Measurements from ENCODE around the gene POLH. TPM values are rescaled to one million over a fixed set of nuclear protein-coding genes. Genes with fewer than 3 reads are reported as not detected.
A peak's percentile ranks its signal among the peaks of the same experiment; 100 is the strongest.

POLH gene
- total RNA-seq, 4 donors from 2014 or later = 7.1 to 12.6 (median 10.2) TPM

GRCh38 chr6:43614396-43614730 lies 38.4 kb downstream of the POLH start:
- no peaks in the 10 kb centered on the region for H3K4me1 ChIP-seq
- peaks cover 0 to 32% (median 0%) of the 10 kb centered on the region in 3 donors for H3K36me3 ChIP-seq
- no peaks in the 10 kb centered on the region for H3K27me3 ChIP-seq
- H3K9me3 ChIP-seq = no peaks in the 10 kb centered on the region
- TF ChIP-seq POLR2A (IDR thresholded peaks at IDR 0.05) = no peak
- TF ChIP-seq, protein P1, sequence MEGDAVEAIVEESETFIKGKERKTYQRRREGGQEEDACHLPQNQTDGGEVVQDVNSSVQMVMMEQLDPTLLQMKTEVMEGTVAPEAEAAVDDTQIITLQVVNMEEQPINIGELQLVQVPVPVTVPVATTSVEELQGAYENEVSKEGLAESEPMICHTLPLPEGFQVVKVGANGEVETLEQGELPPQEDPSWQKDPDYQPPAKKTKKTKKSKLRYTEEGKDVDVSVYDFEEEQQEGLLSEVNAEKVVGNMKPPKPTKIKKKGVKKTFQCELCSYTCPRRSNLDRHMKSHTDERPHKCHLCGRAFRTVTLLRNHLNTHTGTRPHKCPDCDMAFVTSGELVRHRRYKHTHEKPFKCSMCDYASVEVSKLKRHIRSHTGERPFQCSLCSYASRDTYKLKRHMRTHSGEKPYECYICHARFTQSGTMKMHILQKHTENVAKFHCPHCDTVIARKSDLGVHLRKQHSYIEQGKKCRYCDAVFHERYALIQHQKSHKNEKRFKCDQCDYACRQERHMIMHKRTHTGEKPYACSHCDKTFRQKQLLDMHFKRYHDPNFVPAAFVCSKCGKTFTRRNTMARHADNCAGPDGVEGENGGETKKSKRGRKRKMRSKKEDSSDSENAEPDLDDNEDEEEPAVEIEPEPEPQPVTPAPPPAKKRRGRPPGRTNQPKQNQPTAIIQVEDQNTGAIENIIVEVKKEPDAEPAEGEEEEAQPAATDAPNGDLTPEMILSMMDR (IDR thresholded peaks at IDR 0.05) = no peak
- no peak for DNase-seq
- H3K4me3 ChIP-seq = no peak overlapping the region
- H3K27ac ChIP-seq = no peak overlapping the region

GRCh38 chr6:43616725-43617472 lies 40.9 kb downstream of the POLH start:
- peaks cover 0 to 45% (median 0%) of the 10 kb centered on the region in 3 donors for H3K36me3 ChIP-seq
- H3K4me3 ChIP-seq = no peak overlapping the region
- no peak for DNase-seq
- no peaks in the 10 kb centered on the region for H3K9me3 ChIP-seq
- no peak overlapping the region for H3K27ac ChIP-seq
- no peak for TF ChIP-seq POLR2A (IDR thresholded peaks at IDR 0.05)
- TF ChIP-seq, protein P1 (IDR thresholded peaks at IDR 0.05) = no peak
- no peaks in the 10 kb centered on the region for H3K27me3 ChIP-seq
- no peaks in the 10 kb centered on the region for H3K4me1 ChIP-seq

DNA sequence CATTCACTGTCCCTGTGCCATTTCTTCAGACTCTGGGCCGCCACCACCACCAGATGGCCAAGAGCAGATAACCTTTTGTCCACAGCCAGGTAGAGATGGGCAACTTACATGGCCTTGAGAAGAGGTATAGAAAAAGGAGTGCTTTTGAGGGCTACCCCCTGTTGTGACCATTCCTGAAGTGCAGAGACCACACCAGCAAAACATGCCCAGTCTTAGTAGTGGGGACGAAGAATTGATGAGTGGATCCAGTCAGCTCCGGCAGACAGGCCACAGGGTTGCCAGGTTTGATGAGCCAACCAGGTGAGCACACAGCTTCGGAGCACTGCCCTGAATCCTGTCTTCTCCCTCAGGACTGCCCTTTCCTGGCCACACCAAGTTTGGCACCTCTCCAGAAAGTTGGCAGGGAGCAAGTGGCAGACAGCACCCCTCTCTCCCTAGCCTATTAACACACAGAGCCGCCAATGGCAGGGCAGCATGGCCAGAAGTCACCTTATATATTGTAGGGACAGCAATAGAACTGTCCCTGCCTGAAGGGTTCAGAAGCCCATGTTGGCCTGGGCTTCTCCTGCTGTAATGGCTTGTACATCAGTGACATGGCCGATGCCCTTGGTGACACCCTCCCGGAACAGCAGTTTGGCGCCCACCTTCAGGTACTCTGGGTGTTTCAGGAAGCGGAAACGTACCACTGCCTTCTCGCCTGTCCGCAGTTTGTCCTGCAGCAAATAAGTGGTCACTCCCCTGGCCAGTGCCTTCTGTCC lies 45.3 kb downstream of the POLH start:
- Histone ChIP-seq H3K27me3 (no peaks in the 10 kb centered on the region), H3K36me3 (peaks cover 0 to 67% (median 0%) of the 10 kb centered on the region in 3 donors), H3K9me3 (no peaks in the 10 kb centered on the region), H3K4me3 (no peak overlapping the region), H3K27ac (no peak overlapping the region), H3K4me1 (no peaks in the 10 kb centered on the region)
- TF ChIP-seq POLR2A (IDR thresholded peaks at IDR 0.05) = no peak
- TF ChIP-seq, protein P1 (IDR thresholded peaks at IDR 0.05) = no peak
- peak in 1 of 3 donors; percentile 12 for DNase-seq

- H3K36me3 ChIP-seq = peaks cover 0 to 68% (median 0%) of the 10 kb centered on the region in 3 donors
- peak in 1 of 3 donors; percentile 12 for DNase-seq
- H3K27me3 ChIP-seq = no peaks in the 10 kb centered on the region
- H3K4me3 ChIP-seq = no peak overlapping the region
- peaks cover 0 to 2% (median 0%) of the 10 kb centered on the region in 4 donors for H3K4me1 ChIP-seq
- no peak for TF ChIP-seq POLR2A (IDR thresholded peaks at IDR 0.05)
- TF ChIP-seq, protein P1 (IDR thresholded peaks at IDR 0.05) = no peak
- no peaks in the 10 kb centered on the region for H3K9me3 ChIP-seq
- H3K27ac ChIP-seq = no peak overlapping the region
These were observed 45.8 kb downstream of the POLH start for GRCh38 chr6:43621836-43622180.

DNA sequence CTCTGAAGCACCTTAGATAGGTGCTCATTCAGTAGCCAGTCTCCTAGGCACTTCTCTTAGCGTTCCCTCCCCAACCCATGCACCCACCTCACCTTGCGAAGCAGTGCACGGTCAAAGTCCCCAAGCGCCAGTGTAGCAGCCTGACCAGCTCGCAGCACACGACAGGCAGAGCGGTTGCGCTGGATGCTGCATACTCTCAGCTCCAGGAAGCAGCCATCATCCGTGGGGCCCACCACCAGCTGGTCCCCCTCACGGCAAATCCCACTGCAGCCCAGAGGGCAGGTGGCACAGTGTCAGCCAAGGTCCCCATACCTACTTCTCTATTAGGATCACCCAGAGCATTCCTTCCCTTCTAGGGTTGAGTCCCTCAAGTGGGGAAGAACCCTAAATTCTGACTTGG lies 46.6 kb downstream of the POLH start:
- peaks cover 0 to 68% (median 0%) of the 10 kb centered on the region in 3 donors for H3K36me3 ChIP-seq
- peaks cover 0 to 9% (median 0%) of the 10 kb centered on the region in 4 donors for H3K4me1 ChIP-seq
- no peak for DNase-seq
- no peak overlapping the region for H3K4me3 ChIP-seq
- H3K27me3 ChIP-seq = no peaks in the 10 kb centered on the region
- TF ChIP-seq, protein P1 (IDR thresholded peaks at IDR 0.05) = no peak
- TF ChIP-seq POLR2A (IDR thresholded peaks at IDR 0.05) = no peak
- no peak overlapping the region for H3K27ac ChIP-seq
- no peaks in the 10 kb centered on the region for H3K9me3 ChIP-seq
